ENCODE data around the gene PFN2. TPM values are rescaled to one million over a fixed set of nuclear protein-coding genes. Genes with fewer than 3 reads are reported as not detected.
"Not testable (repeated sequence)": the region's sequence is repeated elsewhere in the genome, so short reads cannot be mapped to it uniquely, and the experiment has no call there.

Gene PFN2
- total RNA-seq, 1 donor from 2014 or later: 75.8 TPM

- ATAC-seq; DNase-seq (ENCODE audit: low spot score); intact Hi-C loops (cut with DNase I): not testable (repeated sequence)
These were observed 32.2 kb downstream of the PFN2 start for GRCh38 chr3:149938392-149939055.

- ATAC-seq (peak; percentile 61), DNase-seq (ENCODE audit: low spot score) (no peak)
- intact Hi-C loops (cut with DNase I): no loop called here
These were observed 33.9 kb downstream of the PFN2 start for GRCh38 chr3:149936812-149937230.

- intact Hi-C loops (cut with DNase I): no loop called here
- no peak for DNase-seq (ENCODE audit: low spot score)
These were observed 36.2 kb downstream of the PFN2 start for GRCh38 chr3:149934524-149934923.

GRCh38 chr3:149933858-149934257, 36.8 kb downstream of the PFN2 start:
- DNase-seq (ENCODE audit: low spot score) (no peak), ATAC-seq (no peak)
- intact Hi-C loops (cut with DNase I): no loop called here

More at GRCh38 chr3:149934524-149934923, 36.2 kb downstream of the PFN2 start:
- ATAC-seq: peak; percentile 95

GRCh38 chr3:149933008-149933407, 37.7 kb downstream of the PFN2 start:
- intact Hi-C loops (cut with DNase I): no loop called here
- ATAC-seq: no peak
- no peak for DNase-seq (ENCODE audit: low spot score)

- intact Hi-C loops (cut with DNase I): no loop called here
- ATAC-seq (no peak), DNase-seq (ENCODE audit: low spot score) (no peak)
These were observed 50.6 kb downstream of the PFN2 start for GRCh38 chr3:149920119-149920518.

GRCh38 chr3:149919509-149919908, 51.2 kb downstream of the PFN2 start:
- no peak for DNase-seq (ENCODE audit: low spot score)
- intact Hi-C loops (cut with DNase I): no loop called here
- ATAC-seq: no peak

- DNase-seq (ENCODE audit: low spot score) (no peak), ATAC-seq (peak; percentile 38)
- intact Hi-C loops (cut with DNase I): no loop called here
These were observed 53.5 kb downstream of the PFN2 start for GRCh38 chr3:149917124-149917667.

Other genes starting within 250 kb of the PFN2 start
- gene COMMD2, start 218.4 kb downstream of the PFN2 start, total RNA-seq: 41.1 TPM
- 2.8 TPM for gene ANKUB1, start 178.3 kb downstream of the PFN2 start, total RNA-seq
- gene RNF13, start 157.7 kb downstream of the PFN2 start, total RNA-seq: 173 TPM

Data from sciatic nerve (tissue), 2 donors.